ENCODE data around the gene WNT3A.

- TF ChIP-seq POLR2A (IDR thresholded peaks at IDR 0.05) (no peak), CTCF (IDR thresholded peaks at IDR 0.05) (no peak)
Observed at GRCh38 chr1:227994632-227995300, 12.0 kb upstream of the WNT3A start.
